ENCODE data around the gene TBXAS1. TPM values are rescaled to one million over a fixed set of nuclear protein-coding genes. Genes with fewer than 3 reads are reported as not detected.

TBXAS1 gene
- total RNA-seq, 1 donor from 2014 or later, result 6.2 TPM

DNA sequence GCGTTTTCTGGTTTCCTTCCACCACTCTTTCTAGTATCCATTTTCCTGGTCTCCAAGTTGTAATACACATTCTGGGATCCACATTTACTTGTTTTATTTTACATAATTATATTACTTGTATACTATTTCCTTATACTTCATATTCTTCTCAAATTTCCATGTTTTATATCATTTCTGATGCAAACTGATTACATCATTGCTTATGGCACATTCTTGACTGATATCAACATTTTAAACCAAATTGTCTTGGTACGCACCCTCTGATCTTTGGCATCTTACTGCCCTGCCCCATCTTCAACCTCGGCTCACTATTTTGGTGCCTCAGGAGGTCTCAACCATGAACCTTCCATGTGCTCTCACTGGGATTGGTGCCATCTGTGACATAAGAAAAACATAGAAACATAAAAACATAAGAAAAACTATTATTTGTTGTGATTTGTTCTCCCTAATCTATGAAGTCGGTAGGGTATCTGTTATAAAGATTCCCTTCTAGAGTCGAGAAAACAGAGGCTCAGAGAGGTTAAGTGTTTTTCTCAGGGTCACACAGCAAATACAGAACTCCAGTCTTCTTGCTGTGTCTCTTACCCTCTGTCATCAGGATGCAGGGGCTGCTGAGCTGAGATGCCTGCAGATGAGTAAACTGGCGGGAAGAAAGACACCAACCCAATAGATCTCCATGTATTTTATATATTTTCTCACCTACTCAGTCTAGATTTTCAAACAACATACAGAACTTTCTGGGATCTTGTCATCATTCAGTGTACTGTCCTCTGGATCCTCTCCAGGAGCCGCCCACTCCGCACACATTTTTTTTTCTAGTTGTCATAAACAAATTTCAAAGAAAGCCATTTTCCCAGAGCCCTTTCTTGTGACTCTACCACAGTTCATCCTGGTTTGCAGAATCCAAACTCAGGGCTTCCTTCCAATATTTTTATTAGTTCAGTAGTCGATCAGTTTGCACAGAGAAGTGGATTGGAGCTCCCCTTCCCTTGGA is 154.2 kb downstream of the TBXAS1 start:
- no peak for DNase-seq

DNA sequence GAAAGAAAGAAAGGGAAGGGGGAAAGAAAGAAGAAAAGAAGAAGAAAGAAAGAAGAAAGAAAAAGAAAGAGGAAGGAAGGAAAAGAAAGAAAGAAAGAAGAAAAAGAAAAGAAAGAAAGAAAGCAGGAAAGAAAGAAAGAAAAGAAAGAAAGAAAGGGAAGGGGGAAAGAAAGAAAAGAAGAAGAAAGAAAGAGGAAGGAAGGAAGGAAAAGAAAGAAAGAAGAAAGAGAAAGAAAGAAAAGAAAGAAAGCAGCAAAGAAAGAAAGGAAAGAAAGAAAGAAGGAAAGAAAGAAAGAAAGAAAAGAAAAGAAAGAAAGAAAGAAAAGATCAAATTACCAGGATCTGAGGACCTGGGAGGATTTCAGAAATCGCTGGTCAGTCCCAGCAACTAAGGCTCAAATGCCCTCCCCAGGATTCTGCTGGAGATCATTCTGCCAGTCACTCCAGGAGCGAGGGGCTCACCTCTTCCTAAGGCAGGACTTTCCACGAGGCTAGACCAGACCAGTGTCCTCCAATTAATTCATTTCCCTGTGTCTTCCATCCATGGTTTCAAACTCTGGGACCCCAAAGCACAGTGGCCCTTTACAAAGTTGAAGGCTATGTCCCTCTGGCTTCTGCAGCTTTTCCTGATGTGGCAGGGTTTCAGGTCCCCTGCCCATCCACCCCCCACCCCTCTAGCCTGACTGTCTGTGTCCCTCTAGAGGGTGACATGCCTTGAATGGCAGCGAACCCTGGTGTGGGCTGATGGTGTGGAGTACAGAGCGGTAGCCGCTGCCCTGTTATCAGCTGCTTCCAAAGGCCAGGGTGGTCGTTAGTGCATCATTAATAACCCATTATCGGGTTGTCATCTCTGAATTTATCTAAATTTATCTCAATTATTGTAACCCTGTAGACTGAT is 155.8 kb downstream of the TBXAS1 start:
- DNase-seq, result no peak

DNA sequence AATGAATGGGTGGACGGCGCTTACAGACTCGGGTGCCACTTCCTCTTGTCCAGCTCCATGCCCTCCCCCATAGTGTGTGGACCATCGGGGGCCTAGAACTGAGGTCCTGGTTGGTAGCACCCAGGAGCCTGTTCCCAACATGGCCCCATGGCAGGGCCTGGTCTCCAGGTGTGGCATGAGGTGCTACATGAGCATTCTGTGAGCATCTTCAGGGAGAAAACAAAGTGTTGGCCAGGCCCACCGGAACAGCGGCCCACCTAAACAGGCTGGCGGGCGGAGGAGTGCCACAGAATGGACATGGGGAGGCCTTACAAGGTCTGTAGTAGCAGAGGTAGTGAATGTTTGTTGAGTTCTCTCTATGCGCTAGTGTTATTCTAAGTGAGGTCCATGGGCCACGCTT is 156.7 kb downstream of the TBXAS1 start:
- no peak for DNase-seq

DNA sequence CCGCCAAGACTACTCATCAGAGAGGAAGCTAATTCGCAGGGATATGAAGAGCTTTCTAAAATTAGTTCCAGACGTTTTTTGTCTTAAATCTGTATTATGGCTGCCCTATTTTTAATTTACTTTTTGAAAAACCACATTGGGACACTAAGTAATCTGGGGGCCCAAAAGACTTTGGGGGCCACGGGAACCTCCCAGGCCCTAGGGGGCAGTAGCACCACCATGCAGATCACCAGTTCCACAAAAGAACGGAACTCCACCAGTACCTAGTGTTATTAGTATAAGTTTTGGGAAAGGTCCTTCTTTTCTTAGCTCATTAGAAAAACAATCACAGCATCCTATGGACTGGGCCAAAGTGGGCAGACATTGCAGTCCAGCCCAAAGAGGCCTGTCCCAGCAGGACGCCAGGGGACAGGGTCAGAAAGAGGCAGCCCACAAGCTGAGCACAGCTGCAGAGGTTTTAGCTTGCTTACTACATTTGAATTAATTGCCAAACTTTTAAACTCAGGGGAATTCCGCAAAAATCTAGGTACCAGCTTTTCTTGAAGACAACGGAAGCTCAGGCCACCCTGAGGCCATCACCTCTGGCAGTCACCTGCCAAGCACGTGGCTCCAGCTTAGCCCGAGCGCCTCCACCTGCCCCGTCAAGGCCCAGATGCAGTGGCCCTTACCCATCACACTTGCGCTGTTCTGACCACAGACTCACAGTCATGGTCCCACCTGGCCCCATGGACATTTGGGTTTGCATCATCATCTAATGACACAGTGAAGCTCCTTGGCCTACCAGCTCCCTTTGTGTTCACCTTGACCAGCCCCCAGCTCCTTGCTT is 158.8 kb downstream of the TBXAS1 start:
- no peak for DNase-seq

DNA sequence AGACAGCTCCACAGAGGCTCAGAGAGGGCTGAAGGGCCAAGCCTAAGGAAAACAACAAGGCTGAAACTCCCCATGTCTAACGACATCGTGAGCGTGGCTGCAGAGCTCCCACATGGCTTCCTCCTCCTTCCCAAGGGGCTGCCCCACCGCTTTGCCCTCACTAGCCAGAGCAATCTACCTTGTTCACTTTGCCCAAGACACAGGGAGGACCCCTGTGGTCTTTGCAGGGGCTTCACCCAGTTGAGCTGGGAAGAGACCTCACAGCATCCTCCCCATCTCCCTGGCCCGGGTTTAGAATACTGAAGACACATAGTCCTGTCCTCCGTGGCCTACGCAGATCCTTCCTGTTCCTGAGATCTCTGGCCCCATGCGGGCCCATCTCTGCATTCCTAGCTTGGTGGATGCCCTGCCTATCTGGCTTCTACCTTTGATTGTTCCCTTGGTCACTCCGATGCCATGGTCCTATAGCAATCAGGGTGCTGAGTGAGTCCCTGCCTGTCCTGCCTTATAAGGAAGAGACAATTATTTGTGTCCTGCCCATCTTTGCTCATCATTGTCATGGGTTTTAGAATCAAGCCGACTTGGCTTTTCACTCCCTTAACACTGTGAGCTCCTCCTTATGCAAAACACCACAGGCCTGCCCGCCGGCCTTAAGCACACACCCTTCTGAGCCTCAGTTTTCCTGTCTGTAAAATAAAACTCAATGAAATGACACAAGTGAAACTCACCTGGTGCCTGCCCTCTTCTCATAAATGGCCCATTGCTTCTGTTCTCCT is 160.5 kb downstream of the TBXAS1 start:
- DNase-seq, result no peak

DNA sequence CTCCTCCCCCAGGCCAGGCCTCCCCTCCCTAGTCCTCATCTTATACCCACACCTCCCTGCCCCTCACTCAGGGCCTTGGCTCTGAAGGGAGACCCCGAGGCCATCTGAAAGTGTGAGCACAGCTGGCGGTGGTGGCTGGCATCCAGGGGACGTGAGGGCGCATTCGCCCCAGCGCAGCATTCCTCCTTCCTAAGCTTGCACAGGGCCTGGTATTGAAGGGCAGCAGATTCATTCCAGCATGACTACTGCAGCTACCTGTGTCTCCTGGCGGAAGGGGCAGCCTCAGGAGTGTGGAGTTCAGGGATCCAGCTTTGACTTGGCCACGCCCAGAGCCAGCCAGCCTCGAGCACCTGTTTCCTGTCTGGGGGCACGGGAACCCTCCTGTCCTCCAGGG is 161.1 kb downstream of the TBXAS1 start:
- DNase-seq, result no peak

DNA sequence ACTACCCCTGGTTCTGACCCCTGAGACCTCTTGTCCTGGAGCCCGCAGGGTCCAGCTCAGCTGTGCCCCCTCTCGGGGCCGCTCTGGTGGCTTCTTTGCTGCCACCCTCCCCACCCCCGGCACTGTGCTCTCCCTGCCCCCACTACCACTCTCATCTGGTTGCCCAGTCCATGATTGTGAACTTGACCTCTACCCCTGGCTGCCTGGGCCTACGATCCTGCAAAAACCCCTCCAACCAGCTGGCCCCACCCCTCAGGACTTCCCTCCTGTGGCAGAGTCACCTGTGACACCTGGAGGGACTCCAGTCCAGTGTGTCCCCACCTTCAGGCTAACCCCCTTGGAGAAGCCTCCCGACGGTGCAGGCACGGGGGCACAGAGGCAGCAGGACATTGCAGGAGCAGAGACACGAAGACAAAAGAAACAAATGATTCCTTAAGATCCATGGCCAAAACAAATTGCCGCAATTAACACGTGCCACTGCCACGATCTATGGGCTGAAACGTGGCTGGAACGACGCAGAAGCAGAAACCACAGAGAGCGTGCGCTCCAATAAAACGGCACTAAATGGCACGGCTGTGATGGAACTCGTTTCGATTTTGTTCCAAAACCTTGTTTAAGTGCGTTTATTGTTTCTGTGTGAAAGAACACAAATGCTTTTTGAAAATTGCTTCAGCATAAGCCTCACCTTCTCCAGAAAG is 161.7 kb downstream of the TBXAS1 start:
- DNase-seq, result no peak

DNA sequence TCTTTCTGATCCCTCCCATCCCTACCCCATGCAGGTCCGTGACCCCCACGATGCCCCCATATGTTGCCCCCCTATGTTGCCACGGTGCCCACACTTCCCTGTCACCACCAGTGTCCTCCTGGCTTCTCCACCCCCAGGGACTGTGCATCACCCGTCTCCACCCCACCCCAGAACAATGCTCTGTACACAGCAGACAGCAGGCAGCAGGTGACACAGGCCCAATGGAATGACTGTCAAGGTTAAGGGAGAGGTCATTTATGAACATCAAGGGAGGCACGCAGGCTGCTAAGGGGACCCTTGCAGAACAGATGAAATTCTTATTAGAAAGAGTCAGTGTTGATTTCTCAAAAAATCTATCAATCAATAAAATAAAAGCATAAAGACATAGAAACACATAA is 162.2 kb downstream of the TBXAS1 start:
- DNase-seq, result no peak

DNA sequence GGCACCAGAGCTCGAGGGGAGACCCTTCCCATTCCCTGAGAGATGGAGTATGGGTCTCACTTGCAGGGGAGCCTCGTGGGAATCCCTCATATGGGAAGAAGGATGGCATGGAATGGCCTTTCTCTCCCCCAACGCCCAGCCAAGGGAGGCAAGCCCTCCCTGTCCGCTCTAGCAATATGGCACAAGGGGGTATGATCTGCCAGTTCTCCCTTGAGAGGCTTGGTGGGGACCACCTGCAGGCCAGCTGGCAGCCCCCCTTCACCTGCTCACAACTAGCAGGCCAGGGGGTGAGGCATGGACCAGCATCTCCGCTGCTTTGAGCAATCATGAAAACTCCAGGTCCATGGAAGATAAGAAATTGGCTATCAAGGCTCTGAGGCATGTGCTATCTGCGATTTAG is 162.8 kb downstream of the TBXAS1 start:
- no peak for DNase-seq

DNA sequence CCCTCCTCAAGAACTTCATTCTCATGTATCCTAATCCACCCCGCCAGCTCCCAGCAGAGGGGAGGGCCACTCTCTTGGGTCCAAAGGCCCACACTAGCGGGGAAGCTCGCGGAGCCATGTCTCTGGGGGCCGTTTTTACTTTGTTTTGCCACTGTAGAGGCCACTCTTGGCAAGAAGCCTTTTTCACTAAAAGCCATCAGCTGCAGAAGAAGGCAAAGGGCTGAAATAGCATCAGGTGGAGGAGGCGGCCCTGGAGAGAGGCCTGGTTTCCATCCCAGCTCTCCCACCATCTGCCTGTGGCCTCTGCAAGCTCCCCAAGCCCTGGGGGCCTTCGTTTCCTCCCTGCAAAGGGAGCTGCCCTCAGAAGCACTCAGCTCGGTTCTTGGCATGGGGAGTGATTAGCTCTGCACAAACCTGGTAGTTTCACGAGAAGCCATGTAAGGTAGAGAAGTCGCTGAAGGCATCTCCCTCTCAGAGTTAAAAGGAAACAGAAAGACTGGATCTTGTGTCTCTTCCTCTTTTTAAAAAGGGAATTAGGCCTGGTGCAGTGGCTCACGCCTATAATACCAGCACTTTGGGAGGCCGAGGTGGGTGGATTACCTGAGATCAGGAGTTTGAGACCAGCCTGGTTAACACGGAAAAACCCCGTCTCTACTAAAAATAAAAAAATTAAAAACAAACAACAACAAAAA is 163.4 kb downstream of the TBXAS1 start:
- DNase-seq, result no peak

DNA sequence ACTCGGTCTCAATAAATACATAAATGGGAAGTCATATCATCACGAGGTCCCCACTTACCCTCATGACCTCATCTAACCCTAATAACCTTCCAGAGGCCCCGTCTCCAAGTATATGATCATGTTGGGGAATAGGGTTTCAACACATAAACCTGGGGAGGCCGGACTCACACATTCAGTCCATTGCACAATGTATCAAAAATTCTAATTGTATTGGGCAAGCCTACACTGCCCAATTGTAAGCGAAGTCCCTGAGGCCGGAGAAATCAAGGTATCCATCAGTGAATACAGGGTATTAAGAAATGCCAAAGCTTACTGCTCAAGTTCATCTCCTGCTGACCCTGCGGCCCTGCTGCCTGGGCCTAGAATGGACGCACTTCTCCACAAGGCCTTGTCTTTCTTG is 164.1 kb downstream of the TBXAS1 start:
- DNase-seq, result no peak

DNA sequence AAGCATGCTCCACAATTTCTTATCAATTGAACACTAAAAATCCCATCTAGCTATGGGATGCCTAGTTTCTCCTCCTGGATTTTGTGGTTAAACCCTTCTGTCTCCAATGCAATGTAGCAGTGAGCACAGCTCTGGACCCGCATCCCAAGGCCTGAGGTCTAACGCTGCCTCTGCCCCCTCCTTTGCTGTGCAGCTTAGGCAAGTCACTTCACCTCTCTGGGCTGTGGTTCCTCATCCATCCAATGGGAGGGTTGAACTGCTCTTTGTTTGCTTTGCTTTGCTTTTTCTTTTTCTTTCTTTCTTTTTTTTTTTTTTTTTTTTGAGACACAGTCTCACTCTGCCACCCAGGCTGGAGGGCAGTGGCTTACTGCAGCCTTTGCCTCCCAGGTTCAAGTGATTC is 164.5 kb downstream of the TBXAS1 start:
- DNase-seq, result no peak

DNA sequence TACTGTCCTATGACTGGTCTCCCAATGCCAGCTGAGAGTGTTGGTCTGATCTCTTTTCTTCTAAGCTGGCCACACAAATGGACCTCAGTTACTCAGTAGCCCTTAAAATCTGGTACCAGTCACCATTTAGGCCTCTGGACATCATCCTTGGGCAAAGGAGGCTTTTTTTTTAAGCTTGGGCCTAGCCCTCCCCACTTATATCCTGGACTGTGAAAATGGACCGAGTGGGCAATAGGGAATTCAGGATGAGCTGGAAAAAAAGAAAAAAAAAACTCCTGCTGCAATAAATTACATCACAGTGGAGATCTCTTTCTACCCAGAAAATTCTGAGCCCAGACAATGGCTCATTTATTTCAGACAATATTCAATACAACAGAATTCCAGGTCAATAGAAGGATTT is 165.3 kb downstream of the TBXAS1 start:
- no peak for DNase-seq

DNA sequence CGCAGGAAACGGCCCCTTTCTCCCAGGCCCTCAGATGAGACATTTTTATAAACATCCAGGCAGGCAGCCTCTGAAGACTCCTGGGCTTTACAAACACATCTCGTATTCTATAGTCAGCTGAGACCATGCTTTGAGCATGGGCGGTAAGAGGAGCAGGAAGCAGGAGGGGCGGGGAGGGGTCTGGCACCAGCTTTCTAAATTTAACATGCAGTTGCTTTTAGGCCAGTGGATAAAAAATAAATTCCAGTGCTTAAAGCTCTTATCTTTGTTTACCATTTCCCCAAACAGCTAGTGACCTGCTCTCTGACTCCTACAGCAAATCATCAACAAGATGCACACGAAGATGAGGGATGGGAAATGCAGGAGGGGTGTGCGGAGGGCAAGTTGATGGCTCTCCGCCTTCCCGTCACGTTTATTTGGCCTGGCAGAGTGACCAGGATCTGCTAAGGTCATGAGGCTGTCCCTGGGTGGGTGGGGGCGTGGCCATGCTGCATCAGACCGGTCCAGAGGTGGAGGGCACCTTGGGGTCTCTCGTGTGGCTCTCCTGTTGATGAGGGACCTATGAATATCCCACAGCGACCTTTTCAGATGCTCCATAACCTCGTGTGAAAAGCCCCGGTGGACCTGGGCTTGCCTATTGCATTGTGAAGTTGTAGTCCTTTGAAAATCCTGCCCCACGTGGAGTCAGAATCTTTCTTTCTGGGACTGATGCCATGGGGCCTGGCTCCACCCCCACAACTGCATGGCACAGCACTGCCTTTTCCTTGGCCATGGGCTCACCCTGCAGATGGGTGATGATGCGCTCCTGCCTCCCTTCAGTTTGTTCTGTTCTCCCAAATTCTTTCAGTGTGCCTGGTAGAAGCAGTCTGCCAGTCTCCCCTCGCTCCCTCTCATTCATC is 166.2 kb downstream of the TBXAS1 start:
- no peak for DNase-seq

DNA sequence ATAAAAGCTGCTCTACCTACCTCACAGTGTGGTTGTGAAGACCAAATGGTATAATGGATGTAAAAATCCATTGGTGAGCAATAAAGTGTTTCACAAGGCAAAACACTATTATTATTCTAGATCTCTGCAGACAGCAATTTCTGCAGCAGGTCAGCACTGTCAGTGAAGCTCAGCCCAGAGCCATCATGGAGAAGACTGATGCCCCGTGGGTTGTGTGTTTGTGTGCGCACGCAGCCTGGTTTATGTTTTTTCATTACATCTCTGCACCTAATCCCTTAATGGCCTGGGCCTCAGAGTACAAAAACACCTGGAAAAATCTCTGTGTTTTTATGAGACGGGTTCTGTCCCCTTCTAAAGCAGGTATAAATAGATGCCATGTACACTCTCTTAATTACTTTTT is 169.5 kb downstream of the TBXAS1 start:
- no peak for DNase-seq

DNA sequence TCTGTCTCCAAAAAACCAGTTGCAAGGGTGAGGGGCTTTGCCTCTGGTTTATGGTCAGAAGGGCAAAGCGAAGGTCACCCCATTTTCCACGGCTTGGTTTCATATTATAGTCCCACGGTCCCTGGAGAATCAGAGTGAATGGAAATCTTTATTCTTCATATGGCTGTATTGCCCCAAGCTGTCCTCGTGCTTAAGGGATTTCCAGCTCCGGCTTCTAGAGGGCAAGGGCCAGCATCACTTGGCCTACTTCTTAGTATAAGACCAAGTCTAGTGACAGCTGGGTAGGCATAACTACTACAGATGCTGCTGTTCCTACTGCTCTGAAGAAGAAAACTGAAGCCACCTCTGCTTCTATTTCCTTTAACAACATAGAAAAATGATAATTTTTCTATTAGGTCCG is 170.5 kb downstream of the TBXAS1 start:
- DNase-seq, result no peak

DNA sequence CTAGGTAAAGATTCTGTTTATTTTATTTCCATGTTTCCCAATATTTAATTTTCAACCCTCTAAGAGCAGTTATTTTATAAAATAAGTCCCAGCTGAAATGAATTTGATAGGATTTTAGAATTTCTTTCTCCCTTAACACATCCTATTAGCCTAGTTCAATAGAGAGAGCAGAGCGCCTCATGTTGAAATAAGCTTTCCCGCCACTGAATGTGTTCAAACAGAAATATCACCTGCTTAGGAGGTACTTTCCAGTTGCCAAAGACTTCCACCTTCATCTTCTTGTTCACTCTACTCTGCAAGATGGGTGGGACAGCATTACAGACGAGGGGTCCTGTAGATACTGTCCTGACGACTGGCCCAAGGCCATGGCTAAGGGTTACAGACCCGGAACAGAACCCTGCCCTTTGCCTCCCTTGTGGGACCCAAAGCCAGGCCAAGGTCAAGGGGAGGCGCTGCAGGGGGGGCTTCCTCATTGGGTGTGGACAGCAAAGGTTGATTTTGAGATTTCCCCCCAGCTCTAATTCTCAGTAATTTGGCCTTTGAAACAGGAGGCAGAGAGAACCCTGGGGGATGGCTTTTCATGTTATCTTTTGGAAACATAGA is 171.7 kb downstream of the TBXAS1 start:
- DNase-seq, result no peak

DNA sequence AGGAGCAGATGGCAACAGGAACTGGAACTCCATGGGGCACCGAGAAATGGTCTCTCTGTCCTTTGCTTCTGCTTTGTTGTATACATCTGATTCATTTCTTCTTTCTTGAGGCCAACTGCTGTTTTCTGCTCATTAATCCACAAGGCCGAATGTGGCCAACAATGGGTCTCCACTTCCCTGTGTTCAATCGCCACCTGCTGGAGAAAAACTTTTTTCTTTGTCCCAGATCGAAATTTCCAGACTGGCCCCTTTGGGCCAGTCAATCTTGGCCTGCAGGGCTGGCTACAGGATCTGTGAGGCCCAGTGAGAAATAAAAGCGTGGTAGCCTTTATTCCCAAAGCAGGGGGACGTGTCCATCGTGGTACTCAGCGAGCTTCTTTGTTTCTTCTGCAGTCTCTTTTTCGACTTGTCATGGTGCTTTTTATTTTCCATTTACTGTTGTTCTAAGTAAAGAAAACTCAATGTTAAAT is 174.9 kb downstream of the TBXAS1 start:
- DNase-seq, result peak; percentile 26

DNA sequence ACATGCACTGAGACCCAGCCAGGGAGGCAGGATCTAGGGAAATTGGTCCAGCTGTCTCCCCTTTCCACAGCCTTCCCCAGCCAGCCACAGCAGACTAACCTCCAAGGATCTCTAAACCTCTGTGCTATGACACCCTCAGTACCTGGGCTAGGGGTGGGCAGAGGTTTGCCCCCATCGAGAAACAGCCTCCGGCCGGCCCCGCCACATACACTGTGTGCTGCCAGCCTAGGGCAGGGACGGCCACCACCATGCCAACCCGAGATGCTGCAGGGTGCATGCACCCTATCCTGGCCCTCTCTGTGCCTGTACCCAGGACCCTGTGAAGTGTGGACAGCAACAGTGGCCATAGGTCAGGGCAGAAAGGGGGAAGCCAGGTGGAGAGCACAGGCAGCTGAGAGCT is 175.6 kb downstream of the TBXAS1 start:
- DNase-seq, result no peak

Measured in skin of body (tissue), 2 donors.